Naive thymus-derived CD4-positive, alpha-beta T cell (primary cell): ENCODE measurements around the gene GNG12. TPM values are rescaled to one million over a fixed set of nuclear protein-coding genes. Genes with fewer than 3 reads are reported as not detected.
"Not testable (repeated sequence)": the region's sequence is repeated elsewhere in the genome, so short reads cannot be mapped to it uniquely, and the experiment has no call there.

Source experiments
- ATAC-seq: fragments of 150-1000 bp; cut with Tn5 transposase; 2 replicates; pipeline ENCODE4 v1.10.0; 2021; ENCODE audit warnings: mild to moderate bottlenecking, moderate library complexity
- CTCF ChIA-PET: fragments of 350-600 bp; sonication (Branson Sonifier 250); formaldehyde crosslinking; loops from one replicate; lab custom pipeline; 2021; ENCODE audit warnings: antibody characterized with exemption; lab: Charles Lee
- POLR2A ChIA-PET: fragments of 350-600 bp; sonication (Branson Sonifier 250); formaldehyde crosslinking; loops from one replicate; lab custom pipeline; 2021; ENCODE audit warnings: antibody characterized with exemption, inconsistent platforms; lab: Charles Lee
- DNase-seq, 9 donors: peaks; one replicate each; pipeline versions ENCODE4 v3.0.0 to v3.0.0-alpha.2; 2020 to 2022; ENCODE audit warnings: mixed read lengths in 1 of 9
- H3K27ac ChIP-seq: one replicate; pipeline ENCODE4 v1.7.0; 2013; ENCODE audit warnings: mild to moderate bottlenecking, low read depth, low read length, moderate library complexity
- H3K27me3 ChIP-seq, 2 donors: one replicate each; pipeline ENCODE4 v1.7.0; 2013; ENCODE audit warnings: low read length in 2 of 2, mild to moderate bottlenecking in 2 of 2, moderate library complexity in 2 of 2; ENCODE audit not compliant: control insufficient read depth in 2 of 2, insufficient read depth in 2 of 2
- H3K36me3 ChIP-seq, 3 experiments: 1 replicate in 2 of 3; 2 replicates in 1 of 3; pipeline ENCODE4 v1.7.0; 2013; ENCODE audit warnings: low read length in 3 of 3, mild to moderate bottlenecking in 3 of 3, moderate library complexity in 1 of 3; ENCODE audit not compliant: insufficient read depth in 3 of 3, control insufficient read depth in 2 of 3
- H3K4me1 ChIP-seq, 2 donors: one replicate each; pipeline ENCODE4 v1.7.0; 2013; ENCODE audit warnings: low read length in 2 of 2, mild to moderate bottlenecking in 2 of 2, moderate library complexity in 1 of 2; ENCODE audit not compliant: control insufficient read depth in 2 of 2, insufficient read depth in 2 of 2
- H3K4me3 ChIP-seq: 2 replicates; pipeline ENCODE4 v1.7.0; 2013; ENCODE audit warnings: mild to moderate bottlenecking, low read length
- H3K9me3 ChIP-seq, 3 experiments: 1 replicate in 2 of 3; 2 replicates in 1 of 3; pipeline ENCODE4 v1.7.0; 2013; ENCODE audit warnings: low read length in 3 of 3; ENCODE audit not compliant: control insufficient read depth in 2 of 3
- H3K27ac Mint-ChIP-seq, 9 donors: one replicate each; pipeline ENCODE4 v1.8.0; 2020 to 2022; ENCODE audit warnings: mixed read lengths in 9 of 9, mild to moderate bottlenecking in 8 of 9, moderate library complexity in 5 of 9, inconsistent platforms in 2 of 9
- H3K27me3 Mint-ChIP-seq, 5 donors: one replicate each; pipeline ENCODE4 v1.8.0; 2021 to 2022; ENCODE audit warnings: mixed read lengths in 5 of 5, mild to moderate bottlenecking in 1 of 5
- H3K36me3 Mint-ChIP-seq, 5 donors: one replicate each; pipeline ENCODE4 v1.8.0; 2020 to 2022; ENCODE audit warnings: mixed read lengths in 5 of 5, mild to moderate bottlenecking in 3 of 5, inconsistent platforms in 1 of 5
- H3K4me1 Mint-ChIP-seq, 7 donors: one replicate each; pipeline ENCODE4 v1.8.0; 2020 to 2022; ENCODE audit warnings: mixed read lengths in 7 of 7, mild to moderate bottlenecking in 3 of 7, inconsistent platforms in 1 of 7
- H3K4me3 Mint-ChIP-seq, 10 donors: one replicate each; pipeline ENCODE4 v1.8.0; 2020 to 2022; ENCODE audit warnings: mild to moderate bottlenecking in 10 of 10, mixed read lengths in 10 of 10, moderate library complexity in 6 of 10, inconsistent platforms in 2 of 10
- H3K9me3 Mint-ChIP-seq, 11 donors: one replicate each; pipeline ENCODE4 v1.8.0; 2020 to 2022; ENCODE audit warnings: mixed read lengths in 11 of 11, mild to moderate bottlenecking in 4 of 11, inconsistent platforms in 1 of 11, moderate library complexity in 1 of 11
- intact Hi-C, 2 donors: fragments of 100-400 bp; cut with micrococcal nuclease; formaldehyde crosslinking; loops; one replicate each; pipeline ENCODE4 v1.15.1; 2023
- polyA plus RNA-seq, 2 donors: library from polyadenylated mRNA; unstranded; fragments of 300-500 nt; fragmentation: Illumina TruSeq; gene quantifications; one replicate each; pipeline ENCODE4 v1.2.3, GENCODE V29; 2021
- total RNA-seq, 6 experiments: library from RNA in 5 of 6; stranded (reverse) in 5 of 6; gene quantifications; 1 replicate in 5 of 6; 2 replicates in 1 of 6; pipeline ENCODE4 v1.2.3 and lab custom pipeline; 2021 to 2026

Gene GNG12
- total and polyA plus RNA-seq, 7 experiments from 2014 or later, result not detected

DNA sequence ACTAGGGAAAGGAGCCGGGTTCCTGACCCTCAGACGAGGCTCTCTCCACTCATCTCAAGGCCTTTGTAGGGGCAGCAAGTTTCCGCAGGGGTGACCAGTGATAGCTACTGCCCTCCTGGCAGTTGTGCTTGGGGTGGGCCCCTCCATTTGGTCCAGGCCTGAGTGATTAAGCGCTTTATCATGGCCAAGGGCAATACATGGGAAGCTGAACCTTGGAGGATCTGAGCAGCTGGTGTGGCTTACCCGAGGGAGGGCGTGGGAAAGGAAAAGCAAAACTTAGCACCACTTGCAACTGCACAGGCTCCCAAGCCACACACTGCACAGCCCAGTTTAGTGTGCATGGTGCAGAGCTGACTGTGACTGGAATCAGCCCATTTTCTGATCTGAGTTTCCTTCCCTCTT is 100.5 kb downstream of the GNG12 start:
- Mint-ChIP-seq H3K27me3 (no peaks in the 10 kb centered on the region), H3K9me3 (no peaks in the 10 kb centered on the region), H3K27ac (no peak overlapping the region), H3K4me1 (peaks cover 15 to 26% (median 23%) of the 10 kb centered on the region in 7 donors), H3K36me3 (no peaks in the 10 kb centered on the region), H3K4me3 (no peak overlapping the region)
- intact Hi-C loops, result no loop called here
- Histone ChIP-seq H3K36me3 (no peaks in the 10 kb centered on the region), H3K27ac (no peak overlapping the region), H3K4me1 (peaks cover 7 to 11% of the 10 kb centered on the region in 2 donors), H3K9me3 (no peaks in the 10 kb centered on the region), H3K27me3 (no peaks in the 10 kb centered on the region), H3K4me3 (no peak overlapping the region)
- POLR2A ChIA-PET, result interaction anchor here (0.8 to 1.3 kb wide), 2 partner anchors 10 to 48 kb away, joined by 3 read pairs; no protein-coding TSS in a partner anchor
- DNase-seq, result no peak
- CTCF ChIA-PET, result no interaction called here
- ATAC-seq, result no peak

DNA sequence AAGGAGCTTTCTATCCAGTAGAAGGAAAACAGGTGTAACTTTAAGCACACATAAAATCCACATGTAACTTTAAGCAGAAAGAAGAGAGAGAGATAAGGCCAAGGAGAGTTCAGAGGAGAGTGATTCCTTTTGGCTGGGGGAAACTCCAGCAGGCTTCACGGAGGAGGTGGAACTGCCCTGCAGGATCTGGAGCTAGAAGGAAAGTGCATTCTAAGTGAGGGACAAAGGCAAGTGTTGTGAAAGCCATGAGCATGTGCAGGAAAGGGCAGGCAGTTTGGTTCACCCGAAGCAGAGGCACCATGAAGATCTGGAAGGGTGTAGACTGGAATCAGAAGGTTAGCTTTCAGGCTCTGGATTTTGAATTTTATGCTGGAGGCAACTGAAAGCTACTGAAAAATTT is 101.9 kb downstream of the GNG12 start:
- peaks cover 9 to 20% (median 18%) of the 10 kb centered on the region in 7 donors for H3K4me1 Mint-ChIP-seq
- Histone ChIP-seq H3K36me3 (no peaks in the 10 kb centered on the region), H3K27me3 (no peaks in the 10 kb centered on the region), H3K9me3 (no peaks in the 10 kb centered on the region), H3K4me1 (peaks cover 1 to 8% of the 10 kb centered on the region in 2 donors), H3K4me3 (no peak overlapping the region), H3K27ac (no peak overlapping the region)
- no peak for DNase-seq
- ATAC-seq, result no peak
- ChIA-PET POLR2A (interaction anchor here (0.7 kb wide), 1 partner anchor 48 kb away, joined by 3 read pairs; no protein-coding TSS in a partner anchor), CTCF (no interaction called here)
- intact Hi-C loops, result no loop called here
- no peak overlapping the region for H3K27ac Mint-ChIP-seq
- H3K36me3 Mint-ChIP-seq, result no peaks in the 10 kb centered on the region
- H3K4me3 Mint-ChIP-seq, result no peak overlapping the region
- H3K27me3 Mint-ChIP-seq, result no peaks in the 10 kb centered on the region
- H3K9me3 Mint-ChIP-seq, result no peaks in the 10 kb centered on the region

DNA sequence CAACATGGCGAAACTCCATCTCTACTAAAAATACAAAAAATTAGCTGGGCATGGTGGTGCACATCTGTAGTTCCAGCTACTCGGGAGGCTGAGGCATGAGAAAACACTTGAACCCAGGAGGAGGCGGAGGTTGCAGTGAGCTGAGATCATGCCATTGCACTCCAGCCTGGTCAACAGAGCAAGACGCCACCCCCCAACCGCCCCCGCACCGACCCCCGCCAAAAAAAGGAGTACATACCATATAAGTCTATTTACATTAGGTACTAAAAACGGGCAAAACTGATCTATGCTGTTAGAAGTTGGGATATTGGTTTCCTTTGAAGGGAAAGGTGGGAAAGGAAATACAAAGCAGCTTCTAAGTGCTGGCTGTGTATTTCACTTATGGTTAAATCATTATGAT is 103.0 kb downstream of the GNG12 start:
- H3K36me3 ChIP-seq, DNase-seq, H3K36me3 Mint-ChIP-seq, H3K27ac ChIP-seq, ATAC-seq, H3K4me3 ChIP-seq, H3K9me3 Mint-ChIP-seq, intact Hi-C loops, CTCF ChIA-PET, H3K9me3 ChIP-seq, H3K4me3 Mint-ChIP-seq, H3K27me3 ChIP-seq, H3K4me1 ChIP-seq, H3K27me3 Mint-ChIP-seq: not testable (repeated sequence)
- Mint-ChIP-seq H3K27ac (peak overlapping the region in 1 of 9 donors; percentile 20), H3K4me1 (peaks cover 0 to 14% (median 9%) of the 10 kb centered on the region in 7 donors)
- POLR2A ChIA-PET, result interaction anchor here (0.6 kb wide), 1 partner anchor 581 kb away, joined by 3 read pairs; no protein-coding TSS in a partner anchor

DNA sequence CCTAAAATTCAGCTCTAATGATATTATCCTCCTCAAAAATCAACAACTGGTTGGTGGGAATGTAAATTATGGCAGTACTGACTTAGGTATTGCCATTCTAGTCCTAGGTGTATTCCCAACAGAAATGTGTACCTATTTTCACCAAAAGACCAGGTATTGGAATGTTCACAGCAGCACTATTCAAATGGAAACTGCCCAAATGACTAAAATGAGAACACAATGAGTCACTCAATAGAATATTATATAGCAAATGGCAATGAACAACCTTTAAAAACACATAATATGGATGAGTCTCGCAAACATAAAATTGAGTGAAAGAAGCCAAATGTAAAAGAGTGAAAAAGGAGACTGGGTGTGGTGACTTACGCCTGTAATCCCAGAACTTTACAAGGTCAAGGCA is 103.4 kb downstream of the GNG12 start:
- no peaks in the 10 kb centered on the region for H3K36me3 ChIP-seq
- ATAC-seq (no peak), DNase-seq (no peak)
- no peaks in the 10 kb centered on the region for H3K27me3 Mint-ChIP-seq
- no peak overlapping the region for H3K4me3 Mint-ChIP-seq
- peaks cover 0 to 14% (median 7%) of the 10 kb centered on the region in 7 donors for H3K4me1 Mint-ChIP-seq
- intact Hi-C loops, result no loop called here
- H3K9me3 ChIP-seq, result no peaks in the 10 kb centered on the region
- no peak overlapping the region for H3K27ac Mint-ChIP-seq
- H3K4me1 ChIP-seq, result no peaks in the 10 kb centered on the region
- H3K27me3 ChIP-seq, result no peaks in the 10 kb centered on the region
- POLR2A ChIA-PET, result interaction anchor here (0.6 kb wide), 1 partner anchor 580 kb away, joined by 3 read pairs; no protein-coding TSS in a partner anchor
- no peaks in the 10 kb centered on the region for H3K36me3 Mint-ChIP-seq
- no peak overlapping the region for H3K27ac ChIP-seq
- CTCF ChIA-PET, result no interaction called here
- H3K4me3 ChIP-seq, result no peak overlapping the region
- no peaks in the 10 kb centered on the region for H3K9me3 Mint-ChIP-seq

DNA sequence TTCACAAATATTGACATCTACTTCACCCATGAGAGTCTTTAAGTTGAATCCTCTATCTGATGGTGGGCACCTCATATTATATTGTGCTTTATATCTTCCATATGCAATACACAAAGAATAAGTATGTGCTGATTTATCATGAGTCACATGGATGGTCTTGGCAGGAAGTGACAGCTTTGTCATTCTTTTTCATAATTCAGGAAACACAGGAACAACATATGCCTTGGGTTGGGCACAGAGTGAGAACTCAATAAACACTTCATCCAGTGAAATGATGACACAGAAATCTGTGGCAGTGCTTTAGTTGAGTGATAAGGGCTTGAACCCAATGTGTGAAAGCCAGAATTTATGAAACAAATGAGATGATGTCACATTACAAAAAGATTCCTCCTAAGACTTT is 107.0 kb downstream of the GNG12 start:
- H3K4me1 ChIP-seq, result no peaks in the 10 kb centered on the region
- no peak overlapping the region for H3K4me3 Mint-ChIP-seq
- intact Hi-C loops, result no loop called here
- no peak overlapping the region for H3K27ac Mint-ChIP-seq
- H3K27me3 ChIP-seq, result no peaks in the 10 kb centered on the region
- ChIA-PET POLR2A (no interaction called here), CTCF (interaction anchor here (0.9 kb wide), 1 partner anchor 155 kb away, joined by 3 read pairs; no protein-coding TSS in a partner anchor)
- H3K4me3 ChIP-seq, result no peak overlapping the region
- H3K9me3 ChIP-seq, result no peaks in the 10 kb centered on the region
- no peak for DNase-seq
- H3K36me3 ChIP-seq, result no peaks in the 10 kb centered on the region
- ATAC-seq, result peak; percentile 37
- H3K27me3 Mint-ChIP-seq, result no peaks in the 10 kb centered on the region
- no peak overlapping the region for H3K27ac ChIP-seq
- H3K4me1 Mint-ChIP-seq, result peaks cover 0 to 5% (median 0%) of the 10 kb centered on the region in 7 donors
- H3K36me3 Mint-ChIP-seq, result no peaks in the 10 kb centered on the region
- no peaks in the 10 kb centered on the region for H3K9me3 Mint-ChIP-seq

DNA sequence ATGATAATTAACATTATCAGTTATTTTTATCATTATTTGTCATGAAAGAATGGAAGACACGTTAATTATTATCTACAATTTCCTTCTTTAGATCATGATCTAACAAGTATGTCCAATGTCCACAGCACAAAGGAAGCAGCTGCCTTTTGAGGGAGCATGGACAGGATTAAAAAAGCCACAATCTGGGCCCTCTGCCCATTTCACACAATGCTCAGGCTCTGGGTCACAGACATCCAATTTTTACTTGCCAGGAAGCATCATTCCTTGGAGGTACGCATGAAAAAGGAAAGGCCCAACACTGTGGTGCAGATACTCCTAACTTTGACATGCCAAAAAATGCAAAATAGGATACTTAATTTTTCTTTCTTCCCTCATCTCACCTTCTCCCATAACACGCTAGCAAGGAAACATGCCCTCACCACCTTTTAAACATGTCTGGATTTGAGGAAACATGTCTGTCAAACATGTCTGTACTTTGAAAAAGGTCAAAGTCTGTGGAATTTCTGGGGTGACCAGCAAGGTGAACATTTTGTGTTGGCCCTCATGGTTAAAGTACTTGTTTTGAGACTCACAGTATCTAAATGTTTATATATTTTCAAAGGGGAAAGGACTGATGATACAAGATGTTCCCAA is 108.2 kb downstream of the GNG12 start:
- ChIA-PET CTCF (no interaction called here), POLR2A (no interaction called here)
- H3K4me3 Mint-ChIP-seq, result no peak overlapping the region
- intact Hi-C loops, result no loop called here
- no peaks in the 10 kb centered on the region for H3K9me3 Mint-ChIP-seq
- Histone ChIP-seq H3K9me3 (no peaks in the 10 kb centered on the region), H3K4me3 (no peak overlapping the region), H3K4me1 (no peaks in the 10 kb centered on the region), H3K36me3 (no peaks in the 10 kb centered on the region), H3K27ac (no peak overlapping the region), H3K27me3 (no peaks in the 10 kb centered on the region)
- H3K36me3 Mint-ChIP-seq, result no peaks in the 10 kb centered on the region
- peaks cover 0 to 2% (median 0%) of the 10 kb centered on the region in 5 donors for H3K27me3 Mint-ChIP-seq
- H3K27ac Mint-ChIP-seq, result no peak overlapping the region
- DNase-seq, result no peak
- peaks cover 0 to 5% (median 0%) of the 10 kb centered on the region in 7 donors for H3K4me1 Mint-ChIP-seq
- no peak for ATAC-seq

DNA sequence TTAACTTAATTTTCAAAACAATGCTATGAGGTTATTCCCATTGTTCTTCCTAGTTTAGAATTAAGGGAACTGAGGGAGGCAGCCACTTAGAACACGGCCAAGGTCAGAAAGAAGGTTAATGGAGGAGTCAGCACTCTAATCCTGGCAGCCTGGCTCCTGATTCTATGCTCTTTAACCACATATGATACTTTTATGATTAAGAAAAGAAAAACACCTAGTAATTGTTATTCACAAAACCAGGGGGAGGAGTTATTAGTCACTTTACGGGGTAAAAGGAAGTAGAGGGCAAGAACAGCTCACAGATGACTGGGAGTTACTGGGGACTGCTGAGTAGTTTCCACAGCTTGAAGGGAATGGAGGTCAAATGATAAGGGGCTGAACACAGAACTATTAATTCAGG is 109.6 kb downstream of the GNG12 start:
- no peaks in the 10 kb centered on the region for H3K36me3 ChIP-seq
- peak; percentile 70 for ATAC-seq

More for the DNA sequence above, 109.6 kb downstream of the GNG12 start:
- H3K27me3 ChIP-seq, result no peaks in the 10 kb centered on the region
- Mint-ChIP-seq H3K4me1 (peaks cover 0 to 5% (median 0%) of the 10 kb centered on the region in 7 donors), H3K9me3 (no peaks in the 10 kb centered on the region), H3K4me3 (no peak overlapping the region), H3K27me3 (peaks cover 0 to 4% (median 0%) of the 10 kb centered on the region in 5 donors), H3K27ac (no peak overlapping the region), H3K36me3 (no peaks in the 10 kb centered on the region)
- intact Hi-C loops, result no loop called here
- no peak for DNase-seq
- H3K9me3 ChIP-seq, result no peaks in the 10 kb centered on the region
- CTCF ChIA-PET, result interaction anchor here (1.0 kb wide), 1 partner anchor 22 kb away, joined by 3 read pairs; no protein-coding TSS in a partner anchor
- H3K27ac ChIP-seq, result no peak overlapping the region
- no peaks in the 10 kb centered on the region for H3K4me1 ChIP-seq
- POLR2A ChIA-PET, result no interaction called here
- H3K4me3 ChIP-seq, result no peak overlapping the region
